GM10248 (cell line): ENCODE measurements around the gene ECSIT.

Source experiments
- CTCF ChIA-PET: fragments of 300-600 bp; sonication (Branson Sonifier 250); formaldehyde crosslinking; extraction: SDS; loops from one replicate; lab custom pipeline; 2021; ENCODE audit warnings: antibody characterized with exemption; lab: Yijun Ruan, JAX
- POLR2A ChIA-PET: fragments of 350-650 bp; sonication (Branson Sonifier 250); formaldehyde crosslinking; extraction: SDS; loops from one replicate; lab custom pipeline; 2020; ENCODE audit warnings: antibody characterized with exemption; lab: Yijun Ruan, JAX
- DNase-seq: peaks from one replicate; pipeline ENCODE4 v3.0.0; 2012; ENCODE audit errors: extremely low spot score
- CTCF ChIP-seq: IDR thresholded peaks from 2 replicates; pipeline ENCODE4 v1.5.1; 2012; ENCODE audit warnings: mild to moderate bottlenecking, low read depth; ENCODE audit errors: extremely low read depth, missing control alignments, control extremely low read depth

ECSIT gene

GRCh38 chr19:11549386-11549953, 20.5 kb upstream of the ECSIT start:
- ChIA-PET POLR2A (no interaction called here), CTCF (interaction anchor here (1.7 to 2.9 kb wide), 3 partner anchors 13 to 67 kb away, joined by 4 to 10 read pairs (median 4); no protein-coding TSS in a partner anchor)
- DNase-seq: no peak
- TF ChIP-seq CTCF: no peak

GRCh38 chr19:11547929-11548700, 19.2 kb upstream of the ECSIT start:
- DNase-seq: no peak
- ChIA-PET POLR2A (no interaction called here), CTCF (interaction anchor here (2.2 to 2.9 kb wide), 2 partner anchors 12 to 66 kb away, joined by 4 to 10 read pairs; no protein-coding TSS in a partner anchor)
- TF ChIP-seq CTCF: no peak

GRCh38 chr19:11541238-11541637, 12.3 kb upstream of the ECSIT start:
- ChIA-PET POLR2A (no interaction called here), CTCF (interaction anchor here (1.4 kb wide), 1 partner anchor 46 kb away, joined by 4 read pairs; no protein-coding TSS in a partner anchor)
- no peak for TF ChIP-seq CTCF
- peak; percentile 34 for DNase-seq

DNA sequence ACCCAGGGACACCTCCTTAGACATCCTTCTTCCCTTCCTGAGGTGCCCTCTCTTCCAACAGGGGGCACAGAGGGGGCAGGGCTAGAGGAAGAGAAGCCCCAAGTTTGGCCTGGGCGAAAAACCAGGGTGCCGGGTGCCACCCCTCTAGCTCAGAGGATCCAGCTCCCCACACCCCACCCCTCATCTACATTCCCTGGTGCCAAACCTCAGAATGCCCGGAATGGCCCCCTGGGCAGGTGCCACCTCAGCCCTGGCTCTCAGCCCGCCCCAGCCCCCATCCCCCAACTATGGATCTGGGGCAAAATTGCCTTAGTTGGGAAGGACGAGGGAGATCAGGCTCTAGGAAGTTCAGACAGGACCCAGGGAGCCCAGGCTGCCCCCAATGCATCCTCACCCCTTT, 11.7 kb upstream of the ECSIT start:
- no peak for DNase-seq
- ChIA-PET CTCF (interaction anchor here (1.4 kb wide), 1 partner anchor 45 kb away, joined by 4 read pairs; no protein-coding TSS in a partner anchor), POLR2A (no interaction called here)
- no peak for TF ChIP-seq CTCF

DNA sequence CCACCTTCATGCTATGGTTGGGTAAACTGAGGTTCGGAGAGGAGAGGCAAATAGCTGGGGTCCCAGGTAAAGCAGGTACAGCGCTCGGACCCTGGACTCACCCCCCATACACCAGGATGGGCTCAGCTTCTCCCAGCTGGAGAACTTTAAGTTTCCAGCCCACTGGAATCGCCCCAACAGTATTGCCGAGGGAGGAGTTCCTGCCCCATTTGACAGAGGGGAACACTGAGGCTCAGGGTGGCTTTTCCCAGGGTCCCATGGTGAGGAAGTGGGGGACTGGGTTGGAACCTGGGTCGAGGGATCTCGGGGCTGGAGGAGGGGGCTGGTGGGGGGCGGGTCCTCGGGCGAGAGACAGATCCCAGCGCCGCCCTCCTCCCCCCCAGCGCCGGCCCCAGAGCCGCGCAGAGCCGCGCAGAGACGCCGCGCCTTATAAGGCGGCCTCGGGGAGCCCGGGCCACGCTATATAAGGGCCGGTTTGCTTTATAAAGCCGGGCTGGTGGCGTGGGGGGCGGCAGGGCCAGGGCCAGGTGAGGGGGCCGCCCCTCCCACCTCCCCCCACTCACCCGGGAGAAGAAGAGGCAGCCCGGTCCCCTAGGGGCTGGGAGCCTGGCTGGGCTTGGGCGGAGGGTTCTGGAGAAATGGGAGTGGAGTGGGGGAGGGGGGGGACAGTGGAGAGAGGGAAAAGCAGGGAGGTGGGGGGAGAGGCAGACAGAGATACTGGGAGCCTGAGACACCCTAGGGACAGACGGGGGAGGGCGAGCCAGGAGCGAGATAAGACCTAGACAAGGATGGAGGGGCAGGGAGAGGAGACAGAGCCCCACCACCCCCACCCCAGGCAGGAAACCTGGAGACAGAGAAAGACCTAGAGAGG, 10.8 kb upstream of the ECSIT start:
- CTCF ChIA-PET: no interaction called here
- peak; percentile 39 for DNase-seq
- TF ChIP-seq CTCF: no peak

More for the DNA sequence above, 10.8 kb upstream of the ECSIT start:
- POLR2A ChIA-PET: no interaction called here
